Peyer's patch (tissue), 4 donors: ENCODE measurements around the gene ADGRF1.

ENCODE experiments used
- POLR2A ChIP-seq, 2 donors: fragments of 450-650 bp; IDR thresholded peaks; one replicate each; pipeline ENCODE4 v1.5.1; 2017; ENCODE audit warnings: antibody characterized with exemption in 2 of 2, mild to moderate bottlenecking in 2 of 2, moderate library complexity in 2 of 2
- TF ChIP-seq, protein P1 (sequence below), 6 experiments: fragments of 450-650 bp in 4 of 6; fragments of 200-600 bp in 2 of 6; sonication (generic) in 1 of 6; IDR thresholded peaks; one replicate each; pipeline ENCODE4 v1.5.1; 2017 to 2019; ENCODE audit warnings: antibody characterized with exemption in 6 of 6, mild to moderate bottlenecking in 3 of 6, moderate library complexity in 1 of 6

DNA sequence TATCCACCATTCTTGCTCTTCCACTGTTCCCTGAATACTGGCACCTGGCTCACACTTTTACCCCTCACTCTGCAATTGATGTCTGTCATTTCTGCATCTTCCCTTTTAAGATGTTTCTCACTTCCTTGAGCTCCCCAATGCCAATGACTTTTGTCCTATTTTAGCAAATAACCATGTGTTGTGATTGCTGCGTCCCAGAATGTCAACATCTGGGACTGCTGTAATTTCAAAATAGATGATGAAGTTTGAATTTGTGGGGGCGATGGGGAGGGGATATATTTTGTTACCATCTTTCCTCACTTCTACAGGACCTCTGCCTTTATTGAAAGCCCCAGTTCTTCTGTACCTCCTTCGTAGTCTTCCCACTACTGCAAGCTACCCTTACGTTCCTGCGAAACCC, 80.4 kb downstream of the ADGRF1 start:
- TF ChIP-seq, protein P1, sequence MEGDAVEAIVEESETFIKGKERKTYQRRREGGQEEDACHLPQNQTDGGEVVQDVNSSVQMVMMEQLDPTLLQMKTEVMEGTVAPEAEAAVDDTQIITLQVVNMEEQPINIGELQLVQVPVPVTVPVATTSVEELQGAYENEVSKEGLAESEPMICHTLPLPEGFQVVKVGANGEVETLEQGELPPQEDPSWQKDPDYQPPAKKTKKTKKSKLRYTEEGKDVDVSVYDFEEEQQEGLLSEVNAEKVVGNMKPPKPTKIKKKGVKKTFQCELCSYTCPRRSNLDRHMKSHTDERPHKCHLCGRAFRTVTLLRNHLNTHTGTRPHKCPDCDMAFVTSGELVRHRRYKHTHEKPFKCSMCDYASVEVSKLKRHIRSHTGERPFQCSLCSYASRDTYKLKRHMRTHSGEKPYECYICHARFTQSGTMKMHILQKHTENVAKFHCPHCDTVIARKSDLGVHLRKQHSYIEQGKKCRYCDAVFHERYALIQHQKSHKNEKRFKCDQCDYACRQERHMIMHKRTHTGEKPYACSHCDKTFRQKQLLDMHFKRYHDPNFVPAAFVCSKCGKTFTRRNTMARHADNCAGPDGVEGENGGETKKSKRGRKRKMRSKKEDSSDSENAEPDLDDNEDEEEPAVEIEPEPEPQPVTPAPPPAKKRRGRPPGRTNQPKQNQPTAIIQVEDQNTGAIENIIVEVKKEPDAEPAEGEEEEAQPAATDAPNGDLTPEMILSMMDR (IDR thresholded peaks at IDR 0.05): no peak
- TF ChIP-seq POLR2A (IDR thresholded peaks at IDR 0.05): no peak
